ENCODE results near the gene PTPN1. TPM values are rescaled to one million over a fixed set of nuclear protein-coding genes. Genes with fewer than 3 reads are reported as not detected.

PTPN1 gene
- polyA plus RNA-seq, 1 of the 3 experiments (the other 2 are of a cell fraction) = 23.6 TPM

DNA sequence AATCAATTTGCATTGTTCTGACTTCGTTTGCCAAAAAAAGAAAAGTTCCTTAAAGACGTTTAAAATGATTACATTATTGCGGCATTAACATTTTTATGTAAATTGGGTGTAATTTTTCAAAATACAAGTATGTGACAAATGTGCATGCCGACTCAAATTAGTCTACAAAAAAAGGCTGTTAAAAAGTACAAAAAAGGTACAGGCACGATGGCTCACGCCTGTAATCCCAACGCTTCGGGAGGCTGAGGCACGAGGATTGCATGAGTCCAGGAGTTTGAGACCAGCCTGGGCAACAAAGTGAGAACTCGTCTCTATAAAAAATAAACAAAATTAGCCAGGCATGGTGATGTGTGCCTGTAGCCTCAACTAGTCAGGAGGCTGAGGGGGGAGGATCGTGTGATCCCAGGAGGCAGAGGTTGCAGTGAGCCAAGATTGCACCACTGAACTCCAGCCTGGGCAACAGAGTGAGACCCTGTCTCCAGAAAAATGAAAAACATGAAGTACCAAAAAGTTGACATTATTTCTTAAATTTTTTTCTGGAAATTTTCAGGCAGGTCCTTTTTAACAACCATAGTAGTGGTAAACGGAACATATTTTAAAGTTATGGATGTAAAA lies 90.2 kb downstream of the PTPN1 start:
- Histone ChIP-seq H3K9me2 (no peaks in the 10 kb centered on the region), H3K27me3 (ENCODE audit: insufficient read depth) (no peaks in the 10 kb centered on the region), H3F3A (replicated peaks; ENCODE audit: insufficient read depth) (no peaks in the 10 kb centered on the region), H3K9me3 (no peaks in the 10 kb centered on the region), H3K36me3 (replicated peaks in 1 of 2; ENCODE audit: control insufficient read depth in 1 of 2, insufficient read depth in 2 of 2, low read length in 1 of 2) (no peaks in the 10 kb centered on the region), H3K9ac (no peak overlapping the region), H3K4me1 (ENCODE audit: control insufficient read depth in 1 of 2, insufficient read depth in 2 of 2, low read depth in 1 of 2, low read length in 1 of 2) (no peaks in the 10 kb centered on the region), H4K20me1 (ENCODE audit: insufficient read depth) (no peaks in the 10 kb centered on the region), H2AFZ (ENCODE audit: low read depth) (no peak overlapping the region), H3K4me2 (no peak overlapping the region), H3K4me3 (ENCODE audit: low read depth in 2 of 2, low read length in 1 of 2) (no peak overlapping the region), H3K79me2 (ENCODE audit: insufficient read depth) (no peaks in the 10 kb centered on the region), H3K27ac (ENCODE audit: low read depth in 2 of 2, low read length in 1 of 2) (no peak overlapping the region)
- ChIA-PET CTCF (no interaction called here), POLR2A (no interaction called here)
- DNase-seq = no peak
- 84% methylated on average over 12 of the region's 12 CpGs for WGBS (ENCODE audit: low lambda C conversion rate)
- TF ChIP-seq JUND (IDR thresholded peaks at IDR 0.05) = no peak
- no peak for TF ChIP-seq RFX5 (IDR thresholded peaks at IDR 0.05; ENCODE audit: low read length)
- TF ChIP-seq USF2 (IDR thresholded peaks at IDR 0.05; ENCODE audit: borderline replicate concordance, low read depth, low read length) = no peak
- no peak for TF ChIP-seq SMC3 (IDR thresholded peaks at IDR 0.05; ENCODE audit: low read depth, low read length)
- TF ChIP-seq USF1 (IDR thresholded peaks at IDR 0.05; ENCODE audit: borderline replicate concordance, low read depth) = no peak
- no peak for TF ChIP-seq TEAD4 (IDR thresholded peaks at IDR 0.05; ENCODE audit: borderline replicate concordance, insufficient read depth)
- no peak for TF ChIP-seq SIN3A (IDR thresholded peaks at IDR 0.05; ENCODE audit: borderline replicate concordance, low read depth, low read length)
- TF ChIP-seq TAF1 (IDR thresholded peaks at IDR 0.05; ENCODE audit: borderline replicate concordance, low read depth, low read length) = no peak
- TF ChIP-seq TCF12 (IDR thresholded peaks at IDR 0.05) = no peak
- TF ChIP-seq FOSL2 (IDR thresholded peaks at IDR 0.05; ENCODE audit: borderline replicate concordance, low read depth) = no peak
- TF ChIP-seq, protein P1, sequence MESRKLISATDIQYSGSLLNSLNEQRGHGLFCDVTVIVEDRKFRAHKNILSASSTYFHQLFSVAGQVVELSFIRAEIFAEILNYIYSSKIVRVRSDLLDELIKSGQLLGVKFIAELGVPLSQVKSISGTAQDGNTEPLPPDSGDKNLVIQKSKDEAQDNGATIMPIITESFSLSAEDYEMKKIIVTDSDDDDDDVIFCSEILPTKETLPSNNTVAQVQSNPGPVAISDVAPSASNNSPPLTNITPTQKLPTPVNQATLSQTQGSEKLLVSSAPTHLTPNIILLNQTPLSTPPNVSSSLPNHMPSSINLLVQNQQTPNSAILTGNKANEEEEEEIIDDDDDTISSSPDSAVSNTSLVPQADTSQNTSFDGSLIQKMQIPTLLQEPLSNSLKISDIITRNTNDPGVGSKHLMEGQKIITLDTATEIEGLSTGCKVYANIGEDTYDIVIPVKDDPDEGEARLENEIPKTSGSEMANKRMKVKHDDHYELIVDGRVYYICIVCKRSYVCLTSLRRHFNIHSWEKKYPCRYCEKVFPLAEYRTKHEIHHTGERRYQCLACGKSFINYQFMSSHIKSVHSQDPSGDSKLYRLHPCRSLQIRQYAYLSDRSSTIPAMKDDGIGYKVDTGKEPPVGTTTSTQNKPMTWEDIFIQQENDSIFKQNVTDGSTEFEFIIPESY (IDR thresholded peaks at IDR 0.05; ENCODE audit: borderline replicate concordance, low read depth) = no peak
- no peak for TF ChIP-seq CTCF (IDR thresholded peaks at IDR 0.05)
- TF ChIP-seq POLR2AphosphoS5 (IDR thresholded peaks at IDR 0.05; ENCODE audit: low read depth, low read length) = no peak
- no peak for TF ChIP-seq GABPA (IDR thresholded peaks at IDR 0.05; ENCODE audit: low read depth)
- no peak for TF ChIP-seq GATA2 (CRISPR knock-in tag; IDR thresholded peaks at IDR 0.05)
